HG02763 (cell line): ENCODE results near the gene SCN4A.

Experiments used
- ATAC-seq: cut with Tn5 transposase; IDR thresholded peaks from one replicate; pipeline ENCODE4 v1.9.1; 2021; ENCODE audit warnings: mild to moderate bottlenecking, moderate library complexity; ENCODE audit not compliant: unreplicated experiment

The SCN4A gene

DNA sequence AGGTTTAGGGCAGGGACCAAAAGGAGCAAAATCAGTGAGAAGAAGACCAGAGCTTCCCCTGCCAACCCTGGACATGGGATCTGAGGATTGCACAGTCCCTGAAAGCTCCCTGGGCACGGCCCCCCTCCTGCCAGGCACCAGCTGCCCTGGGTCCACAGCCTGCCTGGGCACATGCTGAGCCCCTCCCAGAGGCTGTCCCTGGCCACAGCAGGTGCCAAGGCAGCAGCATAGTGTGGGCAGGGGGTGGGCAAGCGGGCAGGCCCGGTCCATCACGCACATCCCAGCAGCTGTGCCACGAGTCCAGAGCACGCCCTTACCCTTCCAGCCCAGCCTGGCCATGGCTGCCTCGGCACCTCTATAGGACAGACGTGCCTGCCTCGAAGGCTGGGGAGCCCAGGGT lies 12.7 kb downstream of the SCN4A start:
- ATAC-seq, result no peak

DNA sequence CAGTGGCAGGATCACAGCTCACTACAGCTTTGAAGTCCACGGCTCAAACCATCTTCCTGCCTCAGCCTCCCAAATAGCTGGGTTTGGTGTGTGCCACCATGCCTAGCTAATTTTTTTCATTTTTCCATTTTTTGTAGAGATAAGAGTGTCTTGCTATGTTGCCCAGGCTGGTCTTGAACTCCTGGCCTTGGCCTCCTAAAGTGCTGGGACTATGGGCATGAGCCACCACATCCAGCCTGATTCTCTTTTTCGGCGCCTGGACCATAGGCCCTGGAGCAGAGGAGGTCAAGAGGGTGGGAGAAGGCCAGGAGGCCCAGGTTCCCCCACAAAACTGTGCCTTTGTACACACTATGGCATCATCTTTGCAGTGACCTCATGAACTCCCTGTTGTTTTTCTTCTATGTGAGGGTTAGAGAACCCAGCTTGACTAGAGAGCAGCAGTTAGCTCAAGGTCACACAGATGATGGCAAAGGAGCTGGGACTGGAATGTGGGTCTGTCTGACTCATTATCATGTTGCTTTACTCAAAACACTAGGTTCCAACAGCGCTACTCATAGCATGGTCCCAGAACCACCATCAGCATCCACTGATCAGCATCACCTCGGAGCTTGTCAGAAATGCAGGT lies 16.3 kb downstream of the SCN4A start:
- ATAC-seq, result no peak

DNA sequence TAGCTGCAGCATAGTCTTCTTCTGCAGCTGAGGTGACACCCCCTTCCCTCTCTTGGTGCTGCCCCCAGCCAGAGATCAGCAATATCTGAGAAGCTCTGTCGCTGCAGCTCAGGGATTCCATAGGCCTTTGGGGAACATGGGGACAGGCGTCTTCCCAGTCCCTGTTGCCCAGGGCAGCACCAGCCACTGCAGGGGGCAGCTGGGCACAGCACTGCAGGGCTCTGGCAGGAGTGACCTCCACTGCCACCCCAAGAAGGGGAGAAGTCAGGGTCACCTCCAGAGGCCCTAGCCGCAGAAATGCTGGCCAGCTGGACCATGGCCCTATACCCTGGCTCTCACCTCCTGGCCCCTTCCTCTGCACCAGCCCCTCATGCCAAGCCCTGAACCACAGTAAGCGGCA lies 16.9 kb downstream of the SCN4A start:
- no peak for ATAC-seq

DNA sequence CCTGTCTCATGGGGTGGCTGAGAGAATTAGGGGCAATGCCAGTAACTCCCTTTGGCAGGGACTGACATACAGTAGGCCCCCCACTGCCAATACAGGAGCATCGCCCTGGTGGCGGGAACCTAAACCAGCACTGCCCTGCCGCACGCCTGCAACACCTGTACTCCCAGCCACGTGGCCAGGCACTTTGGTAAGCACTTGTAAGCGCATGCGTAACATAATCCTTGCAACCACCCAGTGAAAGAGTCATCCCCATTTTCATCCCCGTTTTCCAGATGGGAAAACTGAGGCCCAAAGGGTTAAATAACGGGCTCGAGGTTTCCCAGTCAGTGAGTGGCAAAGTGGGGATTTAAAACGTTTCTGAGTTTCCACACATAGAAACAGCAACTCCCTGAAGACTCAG lies 17.5 kb downstream of the SCN4A start:
- no peak for ATAC-seq

DNA sequence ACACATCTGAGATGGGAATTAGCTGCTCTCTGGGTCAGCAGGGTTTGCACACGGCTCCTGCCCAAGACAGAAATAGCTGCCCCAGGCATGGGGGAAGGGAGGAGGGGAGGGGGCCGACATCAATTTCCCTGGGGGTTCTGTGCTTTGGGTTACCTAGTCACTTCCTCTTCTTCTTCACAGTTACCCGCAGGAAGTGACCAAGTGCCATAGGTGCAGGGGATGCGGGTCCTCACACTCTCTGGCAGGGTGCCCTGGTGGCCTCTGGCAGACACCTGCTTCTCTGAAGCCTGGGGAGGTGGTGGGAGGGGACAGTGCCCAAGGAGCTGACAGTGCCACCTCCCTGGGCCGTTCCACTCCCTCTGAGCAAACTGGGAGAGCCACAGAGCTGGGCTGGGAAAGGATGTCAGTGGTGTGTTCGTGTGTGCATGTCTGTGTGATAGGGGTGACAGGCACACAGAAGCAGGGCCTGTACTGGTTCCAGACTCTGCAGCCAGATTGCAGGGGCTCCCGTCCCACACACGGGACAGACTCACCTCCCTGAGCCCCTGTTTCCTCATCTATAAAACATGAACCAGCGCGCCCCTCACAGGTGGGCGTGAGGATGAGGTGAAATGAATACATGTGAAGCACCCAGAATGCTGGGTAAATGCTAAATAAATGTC lies 18.2 kb downstream of the SCN4A start:
- ATAC-seq, result no peak

DNA sequence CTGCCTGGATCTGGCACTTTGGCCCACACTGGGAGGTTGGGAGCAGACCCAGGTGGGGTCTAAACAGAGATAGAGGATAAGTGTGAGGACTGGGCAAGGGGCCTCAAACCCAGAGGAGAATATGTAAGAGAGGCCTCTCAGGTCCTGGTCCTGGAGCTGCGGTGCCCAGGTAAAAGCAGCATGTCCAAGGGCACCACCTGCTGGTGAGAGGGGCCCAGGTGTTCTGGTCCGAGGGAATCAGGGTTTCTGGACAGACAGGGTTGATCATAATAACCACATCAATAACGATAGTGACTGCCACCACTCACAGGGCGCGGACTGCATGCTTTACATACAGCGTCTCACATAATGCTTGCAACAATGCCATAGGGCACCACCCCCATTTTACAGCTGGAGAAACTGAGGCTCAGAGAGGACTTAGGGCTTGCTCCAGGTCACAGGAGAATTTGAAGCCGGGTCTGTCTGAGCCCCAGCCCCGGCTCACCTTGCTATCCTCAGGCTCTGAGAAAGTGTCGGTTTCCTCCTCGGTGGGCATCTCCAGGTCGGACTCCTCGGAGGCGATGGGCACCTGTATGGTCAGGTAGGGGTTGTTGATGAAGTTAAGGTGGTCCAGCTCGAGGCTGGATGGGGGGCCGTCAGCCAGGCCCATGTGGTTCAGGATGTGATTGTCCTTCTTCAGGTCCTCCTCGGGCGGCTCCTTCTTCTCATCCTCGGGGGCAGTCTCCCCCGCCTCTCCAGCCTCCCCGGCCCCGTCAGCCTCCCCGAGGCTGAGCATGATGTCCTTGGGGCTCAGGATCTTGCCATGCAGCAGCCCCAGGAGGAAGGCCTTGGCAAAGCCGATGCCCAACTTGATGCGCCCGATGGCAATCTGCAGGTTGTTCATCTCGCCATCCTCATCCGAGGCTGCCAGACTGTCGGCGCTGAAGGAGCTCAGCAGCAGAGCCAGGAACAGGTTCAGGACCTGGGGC lies 21.5 kb downstream of the SCN4A start:
- no peak for ATAC-seq

DNA sequence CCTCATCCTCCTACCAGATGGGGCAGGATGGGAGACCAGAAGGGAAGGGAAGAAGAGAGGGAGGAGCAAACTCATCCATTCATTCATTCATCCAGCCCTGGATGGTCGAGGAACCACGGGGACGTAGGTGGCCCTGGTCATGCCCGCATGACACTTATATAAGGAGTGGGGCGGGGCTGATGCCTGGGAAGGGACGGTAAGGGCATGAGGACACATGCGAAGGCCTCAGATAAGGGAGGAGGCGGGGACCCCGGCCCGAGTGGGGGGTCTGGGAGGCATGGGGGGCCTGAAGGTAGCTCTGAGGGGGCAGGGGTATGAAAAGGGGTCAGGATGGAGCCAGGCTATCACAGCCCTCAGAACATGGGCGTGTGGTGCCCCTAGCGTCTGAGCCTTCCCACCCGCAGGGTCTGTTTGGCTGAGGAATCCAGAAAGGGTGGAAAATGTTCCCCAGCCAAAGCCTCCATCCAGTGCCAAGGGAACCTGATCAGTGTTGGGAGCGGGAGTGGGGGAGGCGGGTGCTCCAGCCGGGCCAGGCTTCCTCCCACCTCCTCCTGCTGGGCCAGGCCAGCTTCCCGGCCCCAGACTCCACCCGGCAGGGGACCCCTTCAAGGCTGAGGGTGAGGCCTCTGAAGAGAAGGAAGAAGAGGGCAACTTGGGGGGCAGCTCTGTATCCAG lies 23.0 kb downstream of the SCN4A start:
- ATAC-seq, result no peak

DNA sequence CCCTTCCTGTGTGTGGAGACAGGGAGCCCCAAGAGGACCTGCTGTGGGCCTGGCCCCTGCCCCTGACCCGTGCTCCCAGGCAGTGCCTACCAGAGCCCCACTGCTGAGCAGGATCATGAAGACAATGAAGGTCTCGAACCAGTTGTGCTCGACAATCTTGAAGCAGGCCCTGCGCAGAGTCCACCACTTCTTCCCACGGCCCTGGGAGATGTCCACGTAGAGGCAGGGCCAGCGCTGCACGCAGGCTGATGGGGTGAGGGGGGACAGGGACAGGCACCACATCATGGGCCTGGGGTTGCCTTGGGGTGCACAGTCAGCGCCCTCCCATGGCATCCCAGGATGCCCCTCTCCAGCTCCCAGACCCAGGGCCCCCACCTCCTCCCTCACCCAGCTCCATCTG lies 24.2 kb downstream of the SCN4A start:
- no peak for ATAC-seq

DNA sequence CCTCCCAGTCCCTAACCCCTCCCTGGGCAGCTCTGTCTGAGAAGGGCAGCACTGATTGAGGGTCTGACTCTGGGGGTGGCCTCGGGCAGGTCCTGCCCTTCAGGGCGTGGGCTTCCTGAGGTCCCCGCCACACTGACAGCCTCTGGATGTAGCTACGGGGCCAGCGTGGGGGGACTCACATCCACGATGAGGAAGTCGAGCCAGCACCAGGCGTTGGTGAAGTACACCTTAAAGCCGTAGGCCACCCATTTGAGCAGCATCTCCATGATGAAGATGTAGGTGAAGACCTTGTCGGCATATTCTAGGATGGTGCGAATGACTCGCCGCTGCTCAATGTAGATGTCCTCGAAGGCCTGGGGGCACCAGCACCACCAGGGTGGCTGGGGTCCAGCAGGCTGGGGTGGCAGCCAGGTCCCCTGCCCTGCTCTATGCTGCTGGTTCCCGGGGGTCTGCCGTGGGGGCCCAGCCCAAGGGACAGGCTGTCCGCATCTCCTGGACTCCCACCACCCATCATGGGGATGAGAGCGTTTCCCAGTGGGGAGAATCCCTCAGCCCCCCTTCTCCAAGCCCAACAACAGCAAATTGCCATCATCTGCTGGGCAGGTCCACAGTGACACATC lies 24.9 kb downstream of the SCN4A start:
- no peak for ATAC-seq

DNA sequence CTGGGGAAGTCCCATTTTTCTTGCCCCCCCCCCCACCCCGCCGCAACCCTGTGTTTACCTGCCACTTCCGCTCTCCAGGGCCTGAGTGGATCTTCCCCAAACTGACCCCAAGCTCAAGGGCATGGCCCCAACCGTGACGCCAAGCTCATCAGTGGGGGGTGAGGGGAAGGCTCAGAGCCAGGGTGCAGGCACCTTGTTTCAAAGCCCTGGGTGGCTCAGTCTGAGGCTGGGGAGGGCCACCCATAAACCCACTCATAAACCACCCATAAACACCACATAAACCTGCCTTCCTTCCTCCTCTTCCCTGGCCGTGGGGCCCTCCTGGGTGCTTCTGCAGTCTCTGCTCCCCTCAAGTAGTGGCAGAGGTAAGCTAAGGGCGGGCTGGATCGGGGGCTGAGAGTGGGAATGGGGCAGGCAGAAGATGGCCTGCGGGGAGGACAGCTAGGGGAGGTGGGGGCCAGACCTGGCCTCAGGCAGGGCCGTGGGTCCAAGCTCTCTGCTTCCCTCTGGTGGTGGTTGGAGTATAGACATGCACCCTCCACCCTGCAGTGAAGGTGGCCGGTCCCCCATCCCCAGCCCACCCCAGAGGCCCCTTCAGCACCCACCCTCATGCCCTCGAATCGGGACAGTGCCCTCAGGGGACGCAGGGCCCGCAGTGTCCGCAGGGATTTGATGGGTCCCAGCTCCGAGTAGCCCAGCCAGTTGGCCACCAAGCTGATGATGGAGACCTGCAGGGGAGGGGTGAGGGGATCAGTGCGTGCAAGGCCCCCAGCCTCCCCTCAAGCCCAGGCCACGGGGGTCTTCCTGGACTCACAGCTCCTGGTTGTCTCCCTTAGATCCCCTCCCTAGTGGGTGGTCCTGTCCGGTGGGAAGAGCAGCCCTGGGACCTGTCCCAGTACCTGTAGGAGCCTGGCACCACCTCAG lies 26.0 kb downstream of the SCN4A start:
- ATAC-seq, result no peak

DNA sequence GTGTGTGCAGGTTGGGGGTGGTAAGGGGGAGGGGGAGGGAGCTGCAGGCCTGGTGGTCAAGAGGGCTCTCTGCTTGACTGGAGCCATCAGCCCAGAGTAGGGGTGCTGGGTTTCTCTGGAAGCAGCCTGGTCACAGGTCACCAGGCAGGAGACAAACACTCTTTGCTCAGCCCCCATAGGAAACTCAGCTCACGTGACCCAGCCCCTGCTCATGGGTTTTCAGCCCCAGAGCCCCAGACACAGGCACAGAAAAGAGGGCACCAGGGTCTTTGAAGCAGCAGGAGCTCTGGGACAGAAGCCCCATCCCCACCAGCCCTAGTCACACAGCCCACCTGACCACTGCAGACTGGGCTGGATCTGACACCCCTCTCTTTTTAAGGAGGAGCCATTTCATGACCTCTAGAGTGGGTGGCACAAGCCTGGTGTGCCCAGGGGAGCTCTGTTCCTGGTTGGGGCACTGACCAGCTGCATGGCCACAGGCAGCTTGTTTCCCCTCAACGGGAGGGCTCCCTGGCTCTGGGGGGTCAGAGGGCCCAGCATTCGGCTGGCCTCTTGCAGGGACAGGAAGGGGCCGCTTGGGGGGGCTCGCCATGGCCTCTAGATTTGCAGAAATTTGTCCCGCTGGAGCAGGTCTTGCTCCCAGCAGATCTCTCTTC lies 26.8 kb downstream of the SCN4A start:
- no peak for ATAC-seq

DNA sequence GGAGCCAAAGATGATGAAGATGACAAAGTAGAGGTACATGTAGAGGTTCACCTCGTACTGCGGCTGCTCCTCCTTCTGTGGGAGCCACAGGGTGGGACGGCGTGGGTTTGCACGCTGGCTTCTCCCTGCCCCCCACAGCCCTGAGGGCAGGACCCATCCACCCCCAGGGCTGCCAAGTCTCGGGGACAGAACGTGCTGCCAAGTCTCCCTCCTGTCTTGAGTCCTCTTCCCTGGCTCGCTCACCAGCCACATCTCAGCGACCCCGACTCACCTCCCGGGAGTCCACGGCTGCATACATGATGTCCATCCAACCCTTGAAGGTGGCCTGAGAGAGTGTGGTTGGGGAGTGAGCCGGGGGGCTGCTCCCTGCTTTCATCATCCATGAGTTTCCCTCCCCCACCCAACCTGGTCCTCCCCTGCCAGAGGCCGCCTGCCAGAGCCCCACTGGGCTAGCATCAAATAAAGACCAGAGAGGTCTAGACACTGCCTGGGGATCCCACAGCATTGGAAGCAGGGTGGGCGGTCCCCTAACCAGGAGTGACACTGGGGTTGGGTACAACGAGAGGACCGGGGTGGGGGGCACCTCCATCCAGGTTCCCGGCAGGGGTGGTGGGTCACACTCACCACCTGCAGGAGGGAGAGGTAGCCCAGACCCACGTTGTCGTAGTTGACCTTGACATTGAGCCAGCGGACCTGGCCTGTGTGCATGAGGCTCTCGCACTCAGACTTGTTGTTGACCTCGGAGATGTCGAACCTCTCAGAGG lies 27.8 kb downstream of the SCN4A start:
- no peak for ATAC-seq

DNA sequence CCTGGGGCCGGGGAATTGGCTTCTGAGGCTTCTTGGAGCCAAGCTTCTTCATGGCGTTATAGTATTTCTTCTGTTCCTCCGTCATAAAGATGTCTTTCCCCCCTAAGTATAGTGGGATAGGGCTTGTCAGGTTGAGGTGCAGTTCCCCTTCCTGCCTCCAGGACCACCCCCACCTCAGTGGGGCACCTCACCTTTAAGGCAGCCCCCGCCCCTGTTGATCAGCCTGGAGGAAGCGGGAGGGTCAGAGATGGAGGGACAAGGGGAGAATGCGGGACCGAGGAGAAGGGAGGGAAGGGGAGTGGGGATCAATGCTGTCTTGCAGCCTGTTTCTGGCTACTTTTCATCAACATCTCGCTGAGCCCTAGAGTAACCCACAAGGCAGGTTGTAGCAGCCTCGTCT lies 29.0 kb downstream of the SCN4A start:
- ATAC-seq, result no peak

DNA sequence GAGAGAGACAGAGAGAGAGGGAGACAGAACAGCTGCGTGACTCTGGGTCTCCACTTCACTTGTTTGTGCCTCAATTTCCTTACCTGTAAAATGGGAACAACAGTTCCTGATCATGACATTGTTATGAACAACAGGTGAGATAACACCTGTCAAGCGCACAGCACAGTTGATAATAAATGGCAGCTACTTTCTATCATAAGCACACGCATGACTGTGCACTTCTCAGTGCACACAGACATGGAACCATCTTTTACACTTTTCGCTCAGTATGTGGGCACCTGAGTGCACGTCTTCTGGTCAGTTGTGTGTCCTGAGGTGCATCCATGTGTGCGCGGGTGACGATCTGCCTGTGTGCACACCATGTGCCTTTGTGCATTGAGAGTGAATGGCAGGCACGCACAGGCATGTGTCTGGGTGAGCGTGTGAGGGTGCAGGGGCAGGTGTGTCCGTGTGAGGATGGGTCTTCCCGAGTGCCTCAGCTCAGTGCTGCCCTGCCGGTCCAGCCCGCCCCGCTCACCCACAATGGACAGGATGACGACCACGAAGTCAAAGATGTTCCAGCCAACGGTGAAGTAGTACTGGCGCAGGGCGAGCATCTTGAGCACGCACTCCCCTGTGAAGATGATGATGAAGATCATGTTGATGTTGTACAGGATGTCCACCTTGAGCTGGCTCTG lies 30.3 kb downstream of the SCN4A start:
- no peak for ATAC-seq

DNA sequence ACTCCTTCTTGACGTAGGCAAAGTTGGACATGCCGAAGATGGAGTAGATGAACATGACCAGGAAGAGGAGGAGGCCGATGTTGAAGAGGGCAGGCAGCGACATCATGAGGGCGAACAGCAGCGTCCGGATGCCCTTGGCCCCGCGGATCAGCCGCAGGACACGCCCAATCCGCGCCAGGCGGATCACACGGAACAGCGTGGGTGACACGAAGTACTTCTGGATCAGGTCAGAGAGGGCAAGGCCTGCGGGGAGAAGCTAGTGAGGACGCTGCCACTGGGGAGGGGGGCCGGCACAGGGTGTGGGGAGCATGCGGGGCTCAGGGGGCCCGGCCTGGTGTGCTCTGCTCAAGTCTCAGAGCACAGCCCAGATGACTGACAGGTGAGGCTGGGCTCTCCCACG lies 31.0 kb downstream of the SCN4A start:
- no peak for ATAC-seq

DNA sequence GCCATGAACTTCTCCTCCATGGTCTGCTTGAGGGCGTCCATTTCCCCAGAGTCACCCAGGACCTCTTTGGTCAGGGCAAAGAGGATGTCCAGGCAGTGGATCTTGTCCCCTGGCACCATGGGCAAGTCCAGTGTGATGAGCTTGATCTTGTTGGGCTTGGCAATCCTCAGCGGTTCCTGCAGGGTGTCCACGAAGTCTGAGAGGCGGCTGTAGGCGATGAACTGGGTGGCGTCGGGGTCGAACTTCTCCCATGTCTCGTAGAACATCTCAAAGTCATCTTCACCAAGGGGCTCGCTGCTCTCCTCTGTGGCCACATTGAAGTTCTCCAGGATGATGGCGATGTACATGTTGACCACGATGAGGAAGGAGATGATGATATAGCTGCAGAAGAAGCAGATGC lies 31.6 kb downstream of the SCN4A start:
- ATAC-seq, result no peak

DNA sequence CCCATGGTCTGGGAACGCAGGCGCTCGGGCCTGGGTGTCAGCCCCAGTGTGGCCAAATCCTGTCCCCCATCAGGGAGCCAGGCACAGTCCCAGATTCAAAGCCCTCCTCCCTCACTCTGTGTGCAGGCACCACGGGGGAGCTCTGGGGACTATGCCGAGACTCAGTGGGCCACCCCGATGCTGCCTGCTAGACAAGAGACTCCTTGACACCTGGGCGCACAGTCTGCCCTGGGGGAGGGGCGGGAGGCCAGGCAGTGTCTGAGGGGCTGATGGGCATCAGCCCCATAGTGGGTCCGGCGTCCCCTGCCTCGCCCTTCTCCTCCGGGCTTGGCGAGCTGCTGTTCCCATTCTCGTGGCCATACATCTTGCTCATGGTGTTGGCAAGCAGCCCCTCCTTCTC lies 32.1 kb downstream of the SCN4A start:
- ATAC-seq, result no peak

DNA sequence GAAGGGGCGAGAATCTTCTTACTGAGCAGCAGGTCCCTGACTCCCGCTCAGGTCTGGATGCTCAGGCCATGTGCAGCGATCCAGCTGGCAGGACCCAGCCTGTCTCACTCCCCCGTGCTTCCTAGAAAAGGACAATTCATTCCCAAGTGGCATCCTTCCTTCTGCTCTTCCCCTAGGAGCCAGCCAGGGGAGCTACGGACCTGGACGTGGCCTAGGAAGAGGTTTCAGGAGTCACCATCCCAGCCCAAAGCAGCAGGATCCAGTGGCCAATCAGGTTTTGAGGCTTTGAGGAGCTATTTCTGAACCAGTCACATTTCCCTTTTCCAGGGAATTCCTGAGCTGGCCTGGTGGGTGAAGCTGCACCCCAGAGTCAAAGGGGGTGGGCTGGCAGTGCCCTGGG lies 32.8 kb downstream of the SCN4A start:
- ATAC-seq, result no peak
